Measurements from ENCODE around the gene CDCP2.

The CDCP2 gene

GRCh38 chr1:54136269-54136896 is 16.4 kb downstream of the CDCP2 start:
- no peak for DNase-seq (ENCODE audit: low read depth)

- no peak for DNase-seq (ENCODE audit: low read depth)
These were observed 17.2 kb downstream of the CDCP2 start for GRCh38 chr1:54135436-54136120.

GRCh38 chr1:54134295-54134694 is 18.5 kb downstream of the CDCP2 start:
- no peak for DNase-seq (ENCODE audit: low read depth)

GRCh38 chr1:54132495-54132894 is 20.3 kb downstream of the CDCP2 start:
- DNase-seq (ENCODE audit: low read depth): no peak

- no peak for DNase-seq (ENCODE audit: low read depth)
These were observed 21.4 kb downstream of the CDCP2 start for GRCh38 chr1:54131419-54131818.

GRCh38 chr1:54129858-54130257 is 22.9 kb downstream of the CDCP2 start:
- no peak for DNase-seq (ENCODE audit: low read depth)

GRCh38 chr1:54127594-54128300 is 25.1 kb downstream of the CDCP2 start:
- DNase-seq (ENCODE audit: low read depth): no peak

GRCh38 chr1:54126271-54126815 is 26.5 kb downstream of the CDCP2 start:
- no peak for DNase-seq (ENCODE audit: low read depth)

- no peak for DNase-seq (ENCODE audit: low read depth)
These were observed 27.3 kb downstream of the CDCP2 start for GRCh38 chr1:54125386-54126070.

GRCh38 chr1:54124906-54125305 is 27.9 kb downstream of the CDCP2 start:
- DNase-seq (ENCODE audit: low read depth): no peak

- no peak for DNase-seq (ENCODE audit: low read depth)
These were observed 28.3 kb downstream of the CDCP2 start for GRCh38 chr1:54124472-54124871.

- no peak for DNase-seq (ENCODE audit: low read depth)
These were observed 29.8 kb downstream of the CDCP2 start for GRCh38 chr1:54122992-54123391.

GRCh38 chr1:54122135-54122751 is 30.6 kb downstream of the CDCP2 start:
- DNase-seq (ENCODE audit: low read depth): no peak

- DNase-seq (ENCODE audit: low read depth): peak; percentile 38
These were observed 31.2 kb downstream of the CDCP2 start for GRCh38 chr1:54121482-54122134.

- DNase-seq (ENCODE audit: low read depth): no peak
These were observed 31.9 kb downstream of the CDCP2 start for GRCh38 chr1:54120698-54121481.

- DNase-seq (ENCODE audit: low read depth): no peak
These were observed 32.6 kb downstream of the CDCP2 start for GRCh38 chr1:54120018-54120697.

- DNase-seq (ENCODE audit: low read depth): no peak
These were observed 34.1 kb downstream of the CDCP2 start for GRCh38 chr1:54118704-54119103.

GRCh38 chr1:54117815-54118563 is 34.8 kb downstream of the CDCP2 start:
- no peak for DNase-seq (ENCODE audit: low read depth)

- no peak for DNase-seq (ENCODE audit: low read depth)
These were observed 37.3 kb downstream of the CDCP2 start for GRCh38 chr1:54115520-54115919.
